Erythroblast (primary cell): ENCODE data around the gene PLEKHG5.

Experiments
- GATA1 ChIP-seq: IDR thresholded peaks from 2 replicates; pipeline ENCODE4 v1.6.1; 2011; ENCODE audit warnings: low read depth, mild to moderate bottlenecking, control low read depth, low read length, moderate library complexity
- POLR2A ChIP-seq: IDR thresholded peaks from 2 replicates; pipeline ENCODE4 v1.6.1; 2011; ENCODE audit warnings: mild to moderate bottlenecking, low read length

- TF ChIP-seq POLR2A (no peak), GATA1 (no peak)
Measured at GRCh38 chr1:6466751-6467150, 24.7 kb downstream of the PLEKHG5 start.
